GM19372 (cell line): ENCODE data around the gene ADK.
"Not testable (repeated sequence)": the region's sequence is repeated elsewhere in the genome, so short reads cannot be mapped to it uniquely, and the experiment has no call there.

Experiments used
- ATAC-seq: cut with Tn5 transposase; IDR thresholded peaks from one replicate; pipeline ENCODE4 v1.9.1; 2021; ENCODE audit warnings: mild to moderate bottlenecking, low read depth, moderate library complexity; ENCODE audit not compliant: unreplicated experiment

Gene ADK

GRCh38 chr10:74150990-74151878 is at the start of gene ADK:
TSS of gene ADK (plus strand) at chr10:74151221. CDS start at chr10:74151279, 58 bp downstream.
- peak; percentile 77 for ATAC-seq

DNA sequence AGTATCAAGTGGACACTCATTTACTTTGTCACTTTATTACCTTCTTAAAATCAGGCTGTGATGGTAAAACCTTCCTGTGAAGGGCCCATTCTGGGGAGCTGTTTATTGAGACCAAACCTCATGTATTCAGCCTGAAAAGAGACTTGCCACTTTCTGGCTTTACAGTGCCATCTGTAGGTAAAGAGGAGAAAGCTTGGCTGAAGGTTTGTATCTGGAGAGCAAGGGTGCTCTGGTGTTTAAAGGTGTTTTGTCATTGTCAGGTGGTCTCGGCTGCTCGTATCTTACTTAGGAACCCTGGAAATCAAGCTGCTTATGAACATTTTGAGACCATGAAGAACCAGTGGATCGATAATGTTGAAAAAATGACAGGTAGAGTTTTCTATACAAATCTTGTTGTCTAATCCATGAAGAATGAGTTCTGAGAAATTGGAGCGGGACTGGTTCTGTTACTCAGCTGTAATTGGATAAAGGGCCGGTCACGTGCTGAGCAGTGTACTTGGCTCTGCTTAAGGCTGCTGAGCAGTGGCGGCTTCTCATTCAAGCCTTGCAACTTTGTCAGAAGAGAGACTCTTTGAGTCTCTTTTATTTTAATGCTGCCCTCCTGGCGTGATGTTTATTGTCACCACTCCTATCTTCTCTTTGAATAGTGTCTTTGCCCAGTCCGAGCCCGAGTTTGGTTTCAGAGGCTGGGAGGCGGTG is 47.3 kb upstream of the ADK start:
- no peak for ATAC-seq

DNA sequence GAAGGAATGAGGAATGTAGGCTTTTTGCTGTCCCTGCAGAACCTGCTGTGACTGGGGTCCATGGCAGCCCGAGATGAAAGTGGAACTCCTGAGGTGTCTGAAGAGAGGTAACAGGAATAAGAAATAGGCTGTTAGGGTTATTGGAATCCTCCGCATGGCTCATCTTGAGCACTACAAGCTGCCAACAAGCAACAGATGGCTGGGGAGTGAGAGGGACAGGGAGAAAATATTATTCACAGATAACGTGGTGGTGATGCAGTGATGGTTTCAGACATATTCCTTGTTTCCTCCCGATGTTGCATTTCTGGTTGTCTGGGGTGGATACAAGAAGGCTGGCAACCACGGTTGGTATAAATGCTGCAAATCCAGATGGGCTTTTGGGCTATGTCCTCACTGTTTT is 46.5 kb upstream of the ADK start:
- ATAC-seq = no peak

DNA sequence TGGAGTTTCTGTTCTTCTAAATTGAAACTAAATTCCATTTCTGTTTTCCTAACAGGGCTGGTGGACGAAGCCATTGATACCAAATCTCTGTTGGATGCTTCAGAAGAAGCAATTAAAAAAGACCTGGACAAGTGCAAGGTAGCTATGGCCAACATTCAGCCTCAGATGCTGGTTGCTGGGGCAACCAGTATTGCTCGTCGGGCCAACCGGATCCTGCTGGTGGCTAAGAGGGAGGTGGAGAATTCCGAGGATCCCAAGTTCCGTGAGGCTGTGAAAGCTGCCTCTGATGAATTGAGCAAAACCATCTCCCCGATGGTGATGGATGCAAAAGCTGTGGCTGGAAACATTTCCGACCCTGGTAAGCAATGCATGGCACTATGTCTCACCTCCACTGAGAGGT is 46.0 kb upstream of the ADK start:
- ATAC-seq = no peak

- ATAC-seq = no peak
Measured at GRCh38 chr10:74107391-74107790, 43.6 kb upstream of the ADK start.

- no peak for ATAC-seq
Measured at GRCh38 chr10:74109452-74109851, 41.6 kb upstream of the ADK start.

GRCh38 chr10:74110120-74110519 is 40.9 kb upstream of the ADK start:
- no peak for ATAC-seq

- ATAC-seq = no peak
Measured at GRCh38 chr10:74111799-74112198, 39.2 kb upstream of the ADK start.

DNA sequence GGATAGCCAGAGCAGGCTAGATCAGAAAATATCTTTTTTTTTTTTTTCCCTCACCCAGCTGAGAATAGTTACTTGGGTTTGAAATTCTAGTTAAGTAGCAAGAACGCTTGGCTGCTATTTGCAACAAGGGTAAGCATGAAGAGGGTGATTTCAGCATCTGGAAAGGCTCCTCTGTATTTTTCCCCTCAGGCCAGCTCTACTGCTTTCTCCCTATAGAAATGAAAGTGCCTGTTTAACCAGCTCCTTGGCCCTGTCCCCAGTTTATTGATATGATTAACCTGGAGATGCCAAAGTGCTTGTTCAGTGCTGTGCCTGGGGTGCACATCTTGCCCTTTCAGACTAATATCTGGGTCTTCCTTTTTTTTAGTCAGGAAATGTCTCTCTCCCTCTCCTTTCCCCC is 37.5 kb upstream of the ADK start:
- ATAC-seq = no peak

DNA sequence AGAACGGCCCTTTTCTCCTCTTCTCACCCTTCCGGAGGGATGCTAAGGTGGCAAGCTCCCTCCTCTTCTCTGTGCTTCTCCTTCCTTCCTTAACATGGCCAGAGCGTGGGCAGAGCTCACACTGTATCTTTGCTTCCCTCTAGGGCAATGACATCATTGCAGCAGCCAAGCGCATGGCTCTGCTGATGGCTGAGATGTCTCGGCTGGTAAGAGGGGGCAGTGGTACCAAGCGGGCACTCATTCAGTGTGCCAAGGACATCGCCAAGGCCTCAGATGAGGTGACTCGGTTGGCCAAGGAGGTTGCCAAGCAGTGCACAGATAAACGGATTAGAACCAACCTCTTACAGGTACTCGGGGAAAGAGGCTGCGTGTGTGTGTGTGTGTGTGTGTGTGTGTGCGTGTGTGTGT is 37.0 kb upstream of the ADK start:
- no peak for ATAC-seq

GRCh38 chr10:74117738-74118137 is 33.3 kb upstream of the ADK start:
- ATAC-seq = no peak

DNA sequence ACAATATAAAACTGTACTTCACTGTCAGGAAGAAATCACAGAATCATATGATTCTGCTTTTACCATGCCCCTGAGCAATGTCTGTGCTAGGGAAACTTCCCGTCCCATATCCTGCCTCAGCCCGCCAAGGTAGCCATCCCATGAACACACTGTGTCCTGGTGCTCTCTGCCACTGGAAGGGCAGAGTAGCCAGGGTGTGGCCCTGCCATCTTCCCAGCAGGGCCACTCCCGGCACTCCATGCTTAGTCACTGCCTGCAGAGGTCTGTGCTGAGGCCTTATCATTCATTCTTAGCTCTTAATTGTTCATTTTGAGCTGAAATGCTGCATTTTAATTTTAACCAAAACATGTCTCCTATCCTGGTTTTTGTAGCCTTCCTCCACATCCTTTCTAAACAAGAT is 32.2 kb upstream of the ADK start:
- no peak for ATAC-seq

DNA sequence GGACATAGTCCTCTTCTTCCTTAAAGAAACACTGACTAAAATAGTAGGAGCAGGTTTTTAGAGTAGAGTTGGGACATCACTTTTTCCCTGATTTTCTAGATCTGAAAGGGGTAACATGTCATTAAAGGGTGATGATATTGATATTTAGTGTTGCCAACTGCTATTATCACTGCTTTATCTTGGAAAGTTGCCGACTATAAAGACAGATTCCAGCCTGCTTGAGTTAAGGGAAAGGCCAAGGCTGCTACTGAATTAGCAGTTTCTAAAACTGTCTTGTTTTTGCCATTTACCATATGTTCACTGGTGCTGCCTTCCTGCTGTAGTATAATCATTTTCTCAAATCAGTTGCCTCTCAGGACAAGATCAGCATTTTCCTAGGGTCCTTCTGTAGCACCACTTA is 30.1 kb upstream of the ADK start:
- no peak for ATAC-seq

DNA sequence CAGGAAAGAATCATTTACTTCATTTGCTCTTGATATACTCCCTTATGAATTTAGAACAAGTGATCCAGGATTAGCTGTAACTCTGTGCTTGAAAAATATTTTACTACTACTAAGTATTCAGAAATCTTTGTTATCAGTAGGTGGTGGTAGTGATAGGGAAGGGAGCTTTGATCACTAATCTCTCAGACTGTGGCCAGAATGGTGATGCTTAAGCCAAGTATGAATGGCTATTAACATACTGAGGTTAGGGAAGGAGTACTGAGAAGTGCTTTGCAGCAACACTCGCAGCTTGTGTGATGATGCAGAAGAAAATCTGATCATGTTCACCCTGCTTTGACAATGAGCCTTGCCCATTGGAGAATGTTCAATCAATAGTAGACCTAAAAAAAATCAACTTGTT is 29.7 kb upstream of the ADK start:
- no peak for ATAC-seq

GRCh38 chr10:74122060-74122459 is 29.0 kb upstream of the ADK start:
- no peak for ATAC-seq

- no peak for ATAC-seq
Measured at GRCh38 chr10:74123081-74123480, 27.9 kb upstream of the ADK start.

DNA sequence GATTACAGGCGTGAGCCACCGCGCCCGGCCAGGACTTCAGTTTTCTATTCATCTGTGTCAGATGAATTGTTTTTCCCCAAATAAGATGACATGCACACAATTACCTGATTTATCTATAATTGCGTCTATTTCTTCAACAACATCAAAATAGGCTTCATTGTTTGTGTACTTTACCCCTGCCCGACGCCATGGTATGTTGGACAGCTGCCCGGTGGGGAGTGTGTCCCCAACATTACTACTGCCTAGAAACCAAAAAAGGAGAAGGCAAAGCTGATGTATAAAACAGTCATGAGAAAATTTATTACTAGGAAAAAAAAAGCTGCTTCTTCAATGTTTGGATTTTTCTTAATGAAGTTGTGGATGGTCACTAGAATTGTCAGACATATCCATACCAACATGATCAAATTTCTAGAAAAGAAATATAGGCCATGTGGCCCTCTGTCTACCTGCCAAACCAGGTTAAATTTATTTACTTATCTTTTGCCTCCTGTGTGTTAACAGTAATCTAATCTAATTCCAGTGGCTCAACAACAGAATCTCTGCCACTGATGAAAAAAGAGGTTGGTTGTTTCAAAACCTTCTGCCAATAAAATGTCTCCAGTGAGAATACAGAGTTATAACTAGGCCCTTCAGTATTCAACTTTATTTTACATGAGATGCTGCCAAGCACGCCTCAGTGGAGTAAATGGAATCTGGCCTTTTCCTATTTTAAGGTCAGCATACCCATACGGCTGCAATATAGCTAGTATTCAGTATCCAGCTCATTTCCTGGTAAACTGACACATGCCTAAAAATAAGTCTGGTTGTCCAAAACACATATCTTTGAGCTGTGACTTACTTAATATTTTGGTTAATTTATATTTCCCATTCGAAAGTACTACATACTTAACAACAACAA is 16.8 kb upstream of the ADK start:
- ATAC-seq = no peak

GRCh38 chr10:74135452-74135851 is 15.6 kb upstream of the ADK start:
- ATAC-seq = no peak

DNA sequence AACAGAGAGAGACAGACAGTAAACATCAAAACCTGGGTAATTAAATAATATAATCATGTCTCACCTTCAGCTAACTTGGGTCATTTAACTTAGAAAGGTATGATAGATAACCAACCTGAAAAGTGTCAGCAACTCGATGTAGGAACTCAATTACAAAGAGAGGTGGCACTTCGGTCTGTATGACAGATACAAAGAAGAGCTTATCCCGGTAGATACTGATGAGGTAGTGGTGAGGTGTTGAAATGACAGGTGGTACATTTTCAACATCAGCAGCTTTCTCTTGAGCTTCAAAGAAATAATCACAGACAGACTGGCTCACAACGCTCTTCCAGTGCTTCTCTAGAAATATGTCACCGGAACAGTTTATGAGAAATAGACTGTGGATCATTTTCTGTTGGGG is 13.0 kb upstream of the ADK start:
- no peak for ATAC-seq

- ATAC-seq = not testable (repeated sequence)
Measured at GRCh38 chr10:74138596-74138995, 12.4 kb upstream of the ADK start.

DNA sequence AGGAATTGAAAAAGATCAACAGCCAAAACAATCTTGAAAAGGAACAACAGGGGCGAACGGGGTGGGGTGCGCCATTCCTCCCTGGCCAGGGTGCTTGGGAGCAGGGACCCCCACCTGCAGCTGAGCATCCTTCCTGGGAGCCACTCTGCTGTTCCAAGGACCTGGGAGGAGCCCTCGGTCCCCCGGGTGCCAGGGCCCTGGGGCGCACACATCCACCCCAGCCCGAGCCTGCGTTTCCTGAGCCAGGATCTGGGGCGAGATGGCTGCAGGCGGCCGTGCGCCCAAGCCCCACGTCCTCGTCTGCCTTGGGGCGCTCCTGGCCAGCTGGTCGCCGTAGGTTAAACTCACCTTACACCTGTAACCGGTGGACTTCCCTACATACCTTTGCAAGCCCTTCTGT is 11.0 kb upstream of the ADK start:
- no peak for ATAC-seq
